ENCODE results near the gene OR10K2.
"Not testable (repeated sequence)": the region's sequence is repeated elsewhere in the genome, so short reads cannot be mapped to it uniquely, and the experiment has no call there.

Gene OR10K2

GRCh38 chr1:158426137-158426536, at the start of gene OR10K2:
Gene OR10K2, minus strand, starts transcription at chr1:158426237. Its CDS starts 5,371 bp downstream, at chr1:158420866.
- DNase-seq (ENCODE audit: low read depth, low spot score), result no peak

GRCh38 chr1:158471920-158472319, 45.9 kb upstream of the OR10K2 start, which contains the start of gene OR10R2:
Gene OR10R2, plus strand, starts transcription at chr1:158472220. Its CDS starts 106 bp downstream, at chr1:158472326.
- DNase-seq (ENCODE audit: low read depth, low spot score), result no peak

- no peak for DNase-seq (ENCODE audit: low read depth, low spot score)
Measured at GRCh38 chr1:158461534-158461933, 35.5 kb upstream of the OR10K2 start, which contains the start of gene OR10K1. Gene OR10K1, plus strand, starts transcription at chr1:158461834. Its CDS starts 3,728 bp downstream, at chr1:158465562.

- DNase-seq (ENCODE audit: low read depth, low spot score), result no peak
Measured at GRCh38 chr1:158458263-158458662, 32.2 kb upstream of the OR10K2 start.

GRCh38 chr1:158457246-158457645, 31.2 kb upstream of the OR10K2 start:
- DNase-seq (ENCODE audit: low read depth, low spot score), result no peak

GRCh38 chr1:158454537-158454936, 28.5 kb upstream of the OR10K2 start:
- DNase-seq (ENCODE audit: low read depth, low spot score), result no peak

- no peak for DNase-seq (ENCODE audit: low read depth, low spot score)
Measured at GRCh38 chr1:158445376-158445775, 19.3 kb upstream of the OR10K2 start.

GRCh38 chr1:158434741-158435140, 8.7 kb upstream of the OR10K2 start:
- DNase-seq (ENCODE audit: low read depth, low spot score), result no peak

GRCh38 chr1:158430163-158430562, 4.1 kb upstream of the OR10K2 start:
- DNase-seq (ENCODE audit: low read depth, low spot score), result not testable (repeated sequence)

- DNase-seq (ENCODE audit: low read depth, low spot score), result no peak
Measured at GRCh38 chr1:158425027-158425426, 1.0 kb downstream of the OR10K2 start.

GRCh38 chr1:158422212-158422611, 3.8 kb downstream of the OR10K2 start:
- no peak for DNase-seq (ENCODE audit: low read depth, low spot score)

- DNase-seq (ENCODE audit: low read depth, low spot score), result no peak
Measured at GRCh38 chr1:158417586-158417985, 8.5 kb downstream of the OR10K2 start.

- no peak for DNase-seq (ENCODE audit: low read depth, low spot score)
Measured at GRCh38 chr1:158414651-158415345, 11.2 kb downstream of the OR10K2 start.

- DNase-seq (ENCODE audit: low read depth, low spot score), result no peak
Measured at GRCh38 chr1:158407092-158407491, 18.9 kb downstream of the OR10K2 start.

GRCh38 chr1:158400871-158401270, 25.2 kb downstream of the OR10K2 start:
- DNase-seq (ENCODE audit: low read depth, low spot score), result no peak

GRCh38 chr1:158398818-158399514, 27.1 kb downstream of the OR10K2 start, which contains the start of gene OR10T2:
Gene OR10T2, minus strand, starts transcription at chr1:158399466. Its CDS starts 0 bp downstream, at chr1:158399466.
- DNase-seq (ENCODE audit: low read depth, low spot score), result no peak

- DNase-seq (ENCODE audit: low read depth, low spot score), result no peak
Measured at GRCh38 chr1:158396646-158397045, 29.4 kb downstream of the OR10K2 start.

GRCh38 chr1:158393476-158393875, 32.6 kb downstream of the OR10K2 start:
- DNase-seq (ENCODE audit: low read depth, low spot score), result no peak

- DNase-seq (ENCODE audit: low read depth, low spot score), result no peak
Measured at GRCh38 chr1:158391099-158391498, 34.9 kb downstream of the OR10K2 start.

- no peak for DNase-seq (ENCODE audit: low read depth, low spot score)
Measured at GRCh38 chr1:158390331-158390730, 35.7 kb downstream of the OR10K2 start.

GRCh38 chr1:158374860-158375259, 51.2 kb downstream of the OR10K2 start:
- no peak for DNase-seq (ENCODE audit: low read depth, low spot score)

GRCh38 chr1:158374101-158374500, 51.9 kb downstream of the OR10K2 start:
- DNase-seq (ENCODE audit: low read depth, low spot score), result not testable (repeated sequence)
